HG03469 (cell line): ENCODE results near the gene HSD11B2.

Source experiments
- ATAC-seq: cut with Tn5 transposase; IDR thresholded peaks from one replicate; pipeline ENCODE4 v1.9.1; 2021; ENCODE audit warnings: mild to moderate bottlenecking, moderate library complexity, moderate number of reproducible peaks; ENCODE audit not compliant: unreplicated experiment

The HSD11B2 gene

GRCh38 chr16:67430977-67431774 is at the start of gene HSD11B2:
Gene HSD11B2 (plus strand): TSS chr16:67431121. CDS start chr16:67431249, 128 bp downstream.
- ATAC-seq, result no peak

- no peak for ATAC-seq
These were observed 47.6 kb upstream of the HSD11B2 start for GRCh38 chr16:67383284-67383683.

DNA sequence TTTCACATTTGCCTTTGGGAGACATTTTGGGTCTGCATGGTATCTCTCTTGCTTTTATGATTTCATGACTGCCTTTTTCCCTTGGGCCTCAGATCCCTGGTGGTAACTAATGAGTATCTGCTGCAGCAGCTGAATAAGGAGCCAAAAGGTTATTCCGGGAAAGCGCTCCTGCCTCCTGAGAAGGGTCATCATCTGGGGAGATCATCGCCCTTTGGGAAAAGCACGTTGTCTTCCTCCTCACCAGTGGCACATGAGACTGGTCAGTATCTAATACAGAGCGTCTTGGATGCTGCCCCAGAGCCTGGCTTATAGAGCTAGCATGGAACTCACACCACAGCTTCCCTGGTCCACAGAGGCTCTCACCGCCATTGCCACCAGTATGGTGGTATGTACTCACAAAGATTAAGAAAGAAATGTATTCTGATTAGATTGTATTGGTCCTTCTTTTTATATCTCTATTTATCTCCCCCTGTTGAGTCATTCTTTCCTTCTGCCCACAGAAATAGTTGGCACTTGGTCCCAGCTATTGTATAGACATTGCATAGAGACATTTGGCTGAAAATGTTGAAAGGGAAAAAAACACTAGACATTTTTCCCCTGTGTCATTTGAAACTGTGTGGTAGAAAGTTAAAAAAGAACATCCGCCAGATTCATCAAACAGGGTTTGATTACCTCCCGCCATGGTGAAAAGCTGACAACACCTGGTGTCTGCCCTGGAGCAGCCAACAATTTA is 46.0 kb upstream of the HSD11B2 start:
- no peak for ATAC-seq

- no peak for ATAC-seq
These were observed 44.0 kb upstream of the HSD11B2 start for GRCh38 chr16:67386861-67387455.

DNA sequence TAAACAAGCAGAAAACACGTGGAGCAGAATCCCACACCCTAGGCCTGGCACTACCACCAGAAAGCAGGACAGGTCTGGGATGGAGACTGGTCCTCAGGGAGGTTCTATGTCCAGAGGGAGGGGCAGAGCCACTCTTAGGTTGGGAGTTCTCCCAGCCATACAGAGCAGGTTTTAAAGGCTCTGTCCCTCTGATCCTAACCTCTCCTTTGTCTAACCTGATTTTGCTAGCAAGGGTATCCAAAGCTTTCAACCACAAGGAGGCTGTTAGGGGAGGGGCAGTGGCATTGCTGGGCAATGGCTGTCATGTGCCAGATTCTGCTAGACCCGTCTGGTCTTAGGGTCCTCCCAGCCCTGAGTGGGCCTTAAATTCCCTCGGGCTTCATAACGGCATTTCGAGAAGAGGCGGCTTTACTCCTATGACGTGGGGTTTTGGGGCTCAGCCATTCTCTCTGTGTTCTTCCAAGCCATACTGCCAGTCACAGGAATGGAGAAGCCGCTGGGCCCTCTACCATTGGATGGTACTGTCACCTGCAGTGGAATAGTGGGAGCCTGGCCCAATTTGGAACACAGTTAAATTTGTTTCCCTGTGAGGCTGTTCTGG is 43.3 kb upstream of the HSD11B2 start:
- no peak for ATAC-seq

- no peak for ATAC-seq
These were observed 42.7 kb upstream of the HSD11B2 start for GRCh38 chr16:67388191-67388590.

DNA sequence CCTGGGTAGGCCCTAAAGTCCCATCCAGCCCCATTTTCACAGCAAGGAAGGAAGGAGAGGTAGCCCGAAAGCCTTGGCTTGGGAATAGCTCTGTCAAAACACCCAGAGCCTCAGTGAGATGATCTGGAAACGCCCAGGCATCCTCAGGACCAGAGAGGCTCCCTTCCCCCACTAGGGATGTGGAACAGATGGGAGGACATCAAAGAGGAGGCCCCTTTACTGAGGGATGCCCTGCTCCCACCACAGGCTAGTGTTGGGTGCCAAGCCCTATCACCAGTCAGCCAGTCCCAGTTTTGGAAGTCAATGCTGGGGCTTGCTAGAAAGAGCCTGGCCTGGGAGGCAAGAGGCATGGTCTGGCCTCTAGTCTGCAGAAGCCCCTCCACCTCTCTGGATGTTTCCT is 42.3 kb upstream of the HSD11B2 start:
- ATAC-seq, result no peak

DNA sequence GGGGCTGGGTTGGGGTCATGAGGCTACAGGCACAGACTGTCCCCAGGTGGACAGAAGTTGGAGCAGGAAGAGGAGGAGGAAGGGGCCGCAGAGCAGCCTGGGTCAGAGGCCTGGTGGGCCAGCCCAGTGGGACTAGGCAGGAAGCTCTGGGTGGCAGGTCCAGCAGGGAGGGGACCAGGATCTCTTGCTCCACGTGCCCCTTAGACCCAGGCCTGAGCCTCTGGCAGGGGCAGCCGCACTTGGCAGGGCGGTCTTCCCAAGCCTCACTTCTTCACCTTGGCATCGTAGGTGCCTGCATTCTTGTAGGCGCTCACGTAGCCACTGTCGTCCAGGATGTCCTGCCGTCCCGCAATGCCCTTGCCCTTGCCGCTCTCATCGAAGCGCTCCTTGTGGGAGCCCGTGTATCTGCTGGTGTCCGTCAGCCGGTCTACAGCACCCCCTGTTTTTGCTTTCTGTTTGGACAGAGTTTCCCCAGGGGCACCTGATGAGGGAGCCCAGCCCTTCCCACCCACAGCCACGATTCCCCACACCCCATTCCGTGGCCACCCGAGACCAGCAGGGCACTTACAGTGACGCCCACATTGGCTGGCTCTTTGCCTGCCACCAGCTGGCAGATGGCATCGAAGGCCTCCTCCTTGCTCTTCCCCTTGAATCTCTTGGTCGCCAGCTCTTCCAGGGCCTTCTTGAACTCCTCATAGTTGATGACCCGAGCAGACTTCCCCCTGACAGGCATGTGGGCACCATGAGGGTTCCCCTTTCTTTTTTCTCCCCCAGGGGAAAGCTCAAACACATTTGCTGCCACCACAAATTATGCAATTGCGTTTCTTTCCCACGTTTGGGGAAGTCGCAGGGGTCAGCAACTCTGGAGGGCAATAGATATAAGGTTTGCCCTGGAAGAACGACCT is 40.8 kb upstream of the HSD11B2 start:
- ATAC-seq, result no peak

- no peak for ATAC-seq
These were observed 40.0 kb upstream of the HSD11B2 start for GRCh38 chr16:67390816-67391423.

- ATAC-seq, result no peak
These were observed 39.3 kb upstream of the HSD11B2 start for GRCh38 chr16:67391424-67392300.

- ATAC-seq, result no peak
These were observed 38.4 kb upstream of the HSD11B2 start for GRCh38 chr16:67392301-67393059.

DNA sequence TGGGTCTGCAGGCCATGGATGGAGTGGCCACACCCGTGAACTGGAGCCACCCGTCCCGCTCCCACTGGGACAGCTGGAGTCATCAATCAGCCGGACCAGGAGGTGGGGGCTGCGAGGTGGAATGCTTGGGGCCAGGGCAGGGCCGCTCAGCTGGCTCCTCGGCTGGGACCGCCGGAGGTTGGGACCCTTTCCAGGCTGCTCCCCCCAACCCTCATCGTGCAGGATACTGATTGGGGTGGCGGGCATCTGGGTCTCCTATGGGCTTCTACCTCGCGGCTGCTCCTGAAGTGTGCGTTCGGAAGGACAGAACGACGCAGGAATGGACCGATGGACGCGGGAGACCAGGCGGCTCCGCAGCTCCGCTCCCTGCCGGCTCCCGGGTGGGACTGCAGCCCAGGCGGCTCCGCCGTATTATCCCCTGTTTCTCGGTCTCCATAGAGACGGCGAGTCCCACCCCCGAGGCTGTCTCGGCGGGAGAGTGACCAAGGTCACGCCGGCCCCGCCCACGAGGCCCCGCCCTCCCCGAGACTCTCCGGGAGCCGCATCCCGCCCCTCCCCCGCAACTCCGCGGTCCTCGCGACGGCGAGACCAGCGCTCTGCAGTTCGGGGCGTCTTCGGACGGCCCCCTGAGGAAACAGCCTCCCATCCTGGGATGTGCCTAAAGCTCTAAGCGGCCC is 37.7 kb upstream of the HSD11B2 start, which contains the start of gene TPPP3:
Gene TPPP3 (minus strand): TSS at position 388 of the 677 bp plus-strand sequence. CDS start 2,387 bp downstream, outside the sequence.
- no peak for ATAC-seq

GRCh38 chr16:67393788-67394154 is 37.1 kb upstream of the HSD11B2 start:
- no peak for ATAC-seq

GRCh38 chr16:67394155-67395104 is 36.5 kb upstream of the HSD11B2 start:
- no peak for ATAC-seq

GRCh38 chr16:67395105-67395457 is 35.8 kb upstream of the HSD11B2 start:
- no peak for ATAC-seq

GRCh38 chr16:67395458-67396158 is 35.3 kb upstream of the HSD11B2 start:
- ATAC-seq, result no peak
